ENCODE results near the gene CPT1C. TPM values are rescaled to one million over a fixed set of nuclear protein-coding genes. Genes with fewer than 3 reads are reported as not detected.

CPT1C gene
- total RNA-seq (10 to 100 TPM in 5 of 7 donors, 1 to 10 TPM in 2; 6.8 to 17.0 (median 16.4) TPM), polyA plus RNA-seq (10 to 100 TPM in 2 of 3 donors, 1 to 10 TPM in 1; 5.2 to 15.7 (median 11.8) TPM)
- long read RNA-seq, donor 1, partial matches to known transcripts, result 0 of 1 reads
- long read RNA-seq, donor 1, other reads (novel, unspliced or antisense), result 0 of 1 reads
- long read RNA-seq, donor 2, result 0 reads

DNA sequence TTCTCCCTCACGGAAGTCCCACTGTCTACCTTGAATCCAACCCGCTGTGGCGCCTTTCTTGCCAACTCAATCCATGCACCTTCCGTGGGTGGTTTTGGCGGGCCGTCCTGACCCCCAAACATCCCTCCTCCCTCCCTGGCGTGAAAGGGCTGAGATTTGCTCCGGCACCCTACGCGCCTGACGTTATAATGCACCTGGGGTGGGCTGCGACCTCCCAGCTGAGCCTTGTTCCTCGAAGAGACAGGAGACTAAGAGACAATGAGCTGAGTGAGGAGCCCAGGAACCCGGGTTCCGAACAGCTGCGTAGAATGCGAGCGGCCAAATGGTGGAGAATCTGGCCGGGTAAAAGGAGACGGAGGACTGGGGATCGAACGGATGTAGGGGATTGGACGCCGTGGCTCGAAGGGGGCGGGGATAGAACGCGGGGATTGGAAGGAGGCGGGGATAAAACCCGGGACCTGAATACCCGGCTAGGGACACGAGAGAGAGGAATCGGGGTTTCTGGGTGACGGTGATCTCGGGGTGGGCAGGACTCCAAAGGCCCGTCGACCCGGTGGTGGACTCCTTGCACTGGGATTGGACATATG, at the start of gene CPT1C:
CPT1C (plus strand) TSS at position 461 of the 587 bp plus-strand sequence. CDS start 1,137 bp downstream, outside the sequence.
- 5 to 10% (median 6%) methylated on average over 38 of the region's 38 CpGs for WGBS, 5 donors
- peaks cover 0 to 41% (median 16%) of the 10 kb centered on the region in 7 donors for H3K27me3 ChIP-seq (replicated peaks in 1 of 7)
- H3K27ac ChIP-seq, result peak within 1 kb of the TSS; percentile 15 to 83 (median 76)
- peak; percentile 70 to 90 (median 86) for TF ChIP-seq POLR2AphosphoS5 (IDR thresholded peaks at IDR 0.05)
- TF ChIP-seq CTCF (IDR thresholded peaks at IDR 0.05 in 8 of 11, conservative IDR thresholded peaks at IDR 0.05 in 3 of 11), result no peak
- TF ChIP-seq POLR2A (IDR thresholded peaks at IDR 0.05), result peak in 2 of 3 donors; percentile 38 to 46
- H3K4me1 ChIP-seq, result peaks cover 22 to 67% (median 44%) of the 10 kb centered on the region in 6 donors
- intact Hi-C loops (cut with DNase I; ENCODE audit: low total_unique reads), result no loop called here
- no peaks in the 10 kb centered on the region for H3K9me3 ChIP-seq
- peak; percentile 83 for DNase-seq
- H3K36me3 ChIP-seq, result peaks cover 0 to 34% (median 19%) of the 10 kb centered on the region in 6 donors
- peak within 1 kb of the TSS; percentile 29 to 72 (median 46) for H3K4me3 ChIP-seq

DNA sequence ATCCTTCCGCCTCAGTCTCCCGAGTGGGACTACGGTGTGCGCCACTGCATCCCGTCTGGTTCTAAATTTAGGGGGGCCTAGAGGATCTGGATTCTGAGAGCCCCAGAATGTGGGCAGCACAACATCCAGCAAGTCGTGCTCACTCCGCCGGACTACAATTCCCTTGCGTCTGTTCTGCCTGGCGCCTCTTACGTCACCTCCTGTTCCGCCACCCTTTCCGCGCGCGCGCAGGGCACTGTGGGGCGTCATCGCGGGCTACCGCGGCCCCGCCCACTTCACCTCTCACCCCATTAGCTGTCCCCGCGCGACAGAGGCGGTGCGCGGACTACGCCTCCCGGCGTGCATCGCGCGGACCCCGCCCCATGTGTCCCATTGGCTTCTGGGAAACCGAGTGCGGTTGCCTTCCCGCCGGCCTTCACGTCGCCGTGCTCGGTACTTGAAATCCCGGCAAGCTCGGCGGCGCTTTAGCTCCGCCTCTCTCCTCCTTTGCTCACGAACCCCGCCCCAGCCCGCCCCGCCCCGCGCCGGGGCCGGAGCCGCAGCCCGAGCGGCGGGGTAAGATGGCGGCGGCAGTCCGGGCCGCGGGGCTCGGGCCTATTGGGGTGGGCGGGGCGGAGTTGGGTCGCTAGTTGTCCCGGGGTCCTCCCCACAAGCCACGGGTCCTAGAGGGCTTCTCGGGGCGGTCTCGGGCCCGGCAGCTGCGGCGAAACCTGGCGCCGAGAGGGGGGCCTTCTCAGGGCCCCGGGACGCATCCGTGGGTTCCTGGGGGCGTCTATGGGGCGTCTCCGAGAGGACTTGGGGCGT, 49.0 kb upstream of the CPT1C start, which contains the start of gene SCAF1:
SCAF1 (plus strand) TSS at position 522 of the 804 bp plus-strand sequence. CDS start 2,818 bp downstream, outside the sequence.
- peak; percentile 99 for DNase-seq
- Histone ChIP-seq H3K27ac (peak within 1 kb of the TSS; percentile 89 to 98 (median 95)), H3K4me3 (peak within 1 kb of the TSS; percentile 62 to 98 (median 86)), H3K9me3 (no peaks in the 10 kb centered on the region), H3K27me3 (replicated peaks in 1 of 7) (no peaks in the 10 kb centered on the region), H3K36me3 (peaks cover 0 to 25% (median 16%) of the 10 kb centered on the region in 6 donors), H3K4me1 (peaks cover 15 to 79% (median 66%) of the 10 kb centered on the region in 6 donors)
- intact Hi-C loops (cut with DNase I; ENCODE audit: low total_unique reads), result no loop called here
- WGBS, 5 donors, result 0 to 1% (median 1%) methylated on average over 44 to 87 of the region's 87 CpGs
- peak; percentile 97 for TF ChIP-seq POLR2AphosphoS5 (IDR thresholded peaks at IDR 0.05)
- TF ChIP-seq POLR2A (IDR thresholded peaks at IDR 0.05), result peak in 2 of 3 donors; percentile 73 to 78
- peak in 1 of 11 experiments; percentile 32 for TF ChIP-seq CTCF (IDR thresholded peaks at IDR 0.05 in 8 of 11, conservative IDR thresholded peaks at IDR 0.05 in 3 of 11)

- Histone ChIP-seq H3K4me3 (peak overlapping the region; percentile 62 to 98 (median 86)), H3K27ac (peak overlapping the region; percentile 89 to 98 (median 95)), H3K9me3 (no peaks in the 10 kb centered on the region), H3K36me3 (peaks cover 0 to 32% (median 22%) of the 10 kb centered on the region in 6 donors), H3K4me1 (peaks cover 15 to 81% (median 63%) of the 10 kb centered on the region in 6 donors), H3K27me3 (replicated peaks in 1 of 7) (no peaks in the 10 kb centered on the region)
- no peak for DNase-seq
- WGBS, 5 donors, result 11 to 19% (median 12%) methylated on average over 4 to 5 of the region's 5 CpGs
- intact Hi-C loops (cut with DNase I; ENCODE audit: low total_unique reads), result no loop called here
- no peak for TF ChIP-seq POLR2A (IDR thresholded peaks at IDR 0.05)
- TF ChIP-seq CTCF (IDR thresholded peaks at IDR 0.05 in 8 of 11, conservative IDR thresholded peaks at IDR 0.05 in 3 of 11), result no peak
- TF ChIP-seq POLR2AphosphoS5 (IDR thresholded peaks at IDR 0.05), result no peak
These were observed 48.4 kb upstream of the CPT1C start for GRCh38 chr19:49642492-49643035.

Data from spleen (tissue), 13 donors.